NK-92 treated with Interleukin-12 subunit alpha and Interleukin-12 subunit beta, amount 100 ng/mL, for 24 hours (cell line): Measurements from ENCODE around the gene INMT.
"Not testable (repeated sequence)": the region's sequence is repeated elsewhere in the genome, so short reads cannot be mapped to it uniquely, and the experiment has no call there.

Experiments used
- DNase-seq: peaks from one replicate; lab custom pipeline; 2025; lab: John Stamatoyannopoulos, UW

Gene INMT

DNA sequence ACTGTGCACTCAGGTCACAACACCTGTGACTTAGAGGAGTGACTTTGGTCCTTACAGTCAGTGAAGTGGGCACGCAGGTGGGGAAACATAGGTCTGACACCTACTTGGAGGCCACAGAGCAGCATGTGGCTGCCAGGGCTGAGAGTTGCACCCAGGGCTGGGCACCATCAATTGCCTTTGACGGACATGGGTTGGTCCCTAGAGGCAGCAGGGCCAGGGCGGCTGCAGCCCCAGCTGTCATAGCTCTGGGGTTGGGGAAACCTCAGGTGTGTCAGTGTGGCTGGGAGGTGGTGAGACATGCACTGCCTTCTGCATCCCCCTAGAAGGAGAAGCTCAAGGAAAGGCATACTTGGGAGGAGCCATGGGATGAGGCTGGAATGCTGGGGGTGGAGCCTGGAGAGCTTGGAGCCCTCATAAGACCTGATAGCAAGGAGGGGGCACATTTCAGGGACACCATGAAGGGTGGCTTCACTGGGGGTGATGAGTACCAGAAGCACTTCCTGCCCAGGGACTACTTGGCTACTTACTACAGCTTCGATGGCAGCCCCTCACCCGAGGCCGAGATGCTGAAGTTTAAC lies at the start of gene INMT:
Gene INMT, plus strand, starts transcription at position 440 of the 578 bp plus-strand sequence. Its CDS starts 16 bp downstream, at position 456.
- no peak for DNase-seq

DNA sequence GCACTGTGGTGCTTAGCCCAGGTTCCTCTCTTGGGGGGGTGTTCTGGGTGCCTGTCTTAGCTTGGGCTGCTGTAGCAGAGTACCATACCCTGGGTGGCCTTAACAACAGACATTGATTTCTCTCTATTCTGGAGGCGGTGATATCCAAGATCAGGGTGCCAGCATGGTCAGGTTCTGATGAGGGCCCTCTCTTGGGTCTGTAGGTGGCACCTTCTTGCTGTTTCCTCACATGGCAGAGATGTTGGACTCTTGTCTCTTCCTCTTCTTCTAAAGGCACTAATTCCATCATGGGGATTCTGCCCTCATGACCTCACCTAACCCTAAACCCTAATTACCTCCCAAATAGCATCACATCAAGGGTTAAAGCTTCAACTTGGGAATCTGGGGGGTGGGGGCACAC lies 49.7 kb upstream of the INMT start:
- DNase-seq: no peak

DNA sequence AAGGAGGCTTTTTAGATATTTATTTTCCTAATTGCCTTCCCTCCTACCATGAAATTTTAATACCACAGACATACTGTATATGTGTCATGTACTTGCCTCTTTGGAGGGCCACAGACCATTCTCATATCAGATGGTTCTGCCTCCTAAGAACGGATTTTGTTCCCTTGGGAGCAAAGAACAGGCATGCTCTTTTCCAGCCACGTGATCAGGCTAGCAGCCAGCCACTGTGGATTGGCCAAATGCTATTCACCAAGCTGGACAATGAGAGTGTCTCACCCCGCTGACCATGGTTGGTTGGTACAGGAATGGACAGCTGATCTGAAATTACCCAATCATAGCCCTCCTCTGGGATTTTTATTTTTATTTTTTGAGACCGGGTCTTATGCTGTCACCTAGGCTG lies 48.2 kb upstream of the INMT start:
- no peak for DNase-seq

DNA sequence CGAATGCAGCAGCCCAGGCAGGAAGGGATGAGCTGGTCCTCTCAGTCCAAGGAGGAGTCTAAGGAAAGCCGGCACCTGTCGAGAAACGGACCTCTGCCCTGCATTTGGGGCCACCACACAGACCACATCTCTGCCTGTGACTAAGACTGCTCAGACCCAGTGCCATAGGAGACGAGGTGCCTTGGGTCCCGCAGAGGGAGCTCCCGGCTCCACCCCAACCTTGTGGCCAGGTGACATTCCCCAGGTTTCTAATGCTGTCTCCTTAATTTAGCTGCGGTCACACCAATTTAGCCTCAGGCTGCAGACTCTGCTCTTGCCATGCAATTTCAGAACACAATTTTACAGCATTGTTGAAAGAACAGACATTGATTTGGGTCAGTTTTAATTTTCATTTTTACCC lies 46.9 kb upstream of the INMT start:
- DNase-seq: no peak

DNA sequence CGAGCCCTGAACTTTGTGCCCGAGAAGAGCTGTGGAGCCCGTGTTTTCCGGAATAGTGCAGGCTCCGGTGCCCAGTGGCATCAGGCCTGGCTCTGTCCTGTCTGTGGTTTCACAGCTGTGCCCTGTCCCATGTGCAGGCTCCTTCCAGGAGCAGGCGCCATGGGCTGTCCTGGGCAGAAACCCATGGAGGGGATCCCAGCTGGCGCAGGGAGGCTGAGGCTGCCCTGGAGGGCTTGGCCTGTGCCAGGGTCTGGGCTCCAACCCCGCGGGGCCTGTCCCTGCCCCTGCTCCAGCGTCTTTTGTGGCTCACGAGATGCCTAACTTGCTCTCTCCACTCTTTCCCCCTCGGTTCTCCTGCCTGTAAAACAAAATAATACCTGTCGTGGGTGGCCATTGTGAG lies 46.3 kb upstream of the INMT start:
- no peak for DNase-seq

DNA sequence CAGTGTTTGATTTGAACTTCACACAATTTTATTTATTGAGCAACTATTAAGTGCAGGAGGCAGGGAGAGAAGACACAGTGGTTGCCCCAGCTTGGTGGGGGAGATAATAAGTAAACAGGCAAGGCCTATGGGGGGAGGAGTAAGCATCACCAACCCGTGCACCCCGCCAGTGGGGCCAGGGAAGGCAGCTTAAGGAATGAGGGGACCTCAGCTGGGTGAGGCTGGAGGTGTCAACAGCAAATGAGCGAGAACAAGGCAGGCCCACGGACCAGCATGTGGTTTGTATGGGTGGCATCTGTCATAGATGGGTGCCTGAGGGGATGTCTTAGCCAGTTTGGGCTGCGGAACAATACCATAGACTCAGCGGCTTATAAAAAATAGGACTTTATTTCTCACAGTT lies 45.6 kb upstream of the INMT start:
- DNase-seq: no peak

DNA sequence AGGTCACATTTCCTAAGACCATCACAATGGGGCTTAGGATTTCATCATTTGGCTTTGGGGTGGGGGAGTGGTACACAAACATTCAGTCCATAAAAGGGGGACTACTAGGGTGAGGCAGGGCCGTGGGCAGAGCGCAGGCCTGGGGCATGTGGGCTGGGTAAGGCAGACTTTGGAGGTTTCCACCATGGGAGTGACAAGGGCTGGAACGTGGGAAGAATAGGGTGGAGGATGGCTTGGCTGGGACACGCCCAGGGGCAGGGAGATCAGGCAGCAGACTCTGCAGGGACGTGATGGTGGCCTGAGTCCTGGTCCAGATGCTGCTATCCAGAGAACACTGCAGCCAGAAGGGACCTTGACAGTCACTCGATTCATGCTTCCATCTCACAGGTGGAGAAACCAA lies 45.0 kb upstream of the INMT start:
- no peak for DNase-seq

DNA sequence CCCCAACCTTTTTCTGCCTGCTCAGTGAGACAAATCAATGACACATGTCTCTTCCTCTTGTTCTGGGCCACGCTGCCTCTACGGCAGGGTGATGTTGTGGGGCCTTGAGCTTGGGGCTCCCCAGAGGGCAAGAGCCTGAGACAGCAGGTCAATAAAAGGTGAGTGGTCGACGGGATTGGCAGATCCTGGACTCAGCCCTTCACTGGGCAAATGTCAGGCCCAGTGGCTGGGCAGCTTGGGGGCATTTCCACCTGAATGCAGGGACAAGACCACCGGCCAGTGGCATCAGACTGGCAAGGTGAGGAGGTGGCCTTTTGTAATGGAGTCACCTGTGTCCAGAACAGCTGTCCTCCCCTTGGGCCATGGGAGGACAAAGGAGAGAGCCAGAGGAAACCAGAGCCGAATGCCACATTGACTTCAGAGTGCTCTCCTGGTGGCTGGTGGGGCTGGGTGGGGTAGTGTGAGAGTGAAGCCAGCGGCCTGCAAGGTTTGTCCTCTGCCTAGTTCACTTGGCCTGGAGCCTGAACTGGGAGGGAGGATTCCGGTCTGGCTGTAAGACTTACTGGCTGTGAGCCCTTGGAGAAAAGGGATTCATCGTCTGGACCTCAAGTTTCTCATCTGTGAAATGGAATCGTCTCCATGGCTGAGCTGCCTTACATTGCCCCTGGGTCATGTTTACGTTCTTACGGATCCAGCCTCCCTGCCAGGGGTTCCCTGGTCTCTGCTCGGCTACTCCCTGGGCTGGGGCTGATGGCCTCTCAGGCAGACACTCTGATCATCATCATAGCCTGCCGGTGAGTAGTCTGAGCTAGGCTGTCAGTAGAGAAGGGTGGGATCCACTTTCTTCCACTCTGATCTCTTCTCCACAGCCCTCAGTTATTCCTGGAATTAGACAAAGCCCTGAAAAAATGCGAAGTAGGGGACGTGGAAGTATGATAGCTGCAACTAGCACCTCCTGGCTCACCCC lies 44.3 kb upstream of the INMT start:
- no peak for DNase-seq

DNA sequence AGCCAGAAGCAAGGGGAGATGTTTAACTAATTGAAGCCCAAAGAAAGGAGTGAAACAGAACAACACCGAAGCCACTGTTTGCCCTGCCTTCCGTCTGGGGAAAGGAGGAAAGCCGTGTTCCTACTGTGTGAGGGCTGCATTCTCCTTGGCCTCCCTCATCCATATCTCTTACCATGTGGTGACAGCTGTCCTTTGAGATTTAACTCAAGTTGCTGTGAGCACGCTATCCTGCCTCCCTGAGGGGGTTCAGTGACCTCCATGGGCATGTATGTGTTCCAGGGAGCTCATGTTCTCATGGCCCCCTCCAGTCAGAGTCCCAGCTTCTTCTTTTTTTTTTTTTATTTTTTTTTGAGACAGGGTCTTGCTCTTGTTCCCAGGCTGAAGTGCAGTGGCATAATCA lies 43.5 kb upstream of the INMT start:
- DNase-seq: no peak

DNA sequence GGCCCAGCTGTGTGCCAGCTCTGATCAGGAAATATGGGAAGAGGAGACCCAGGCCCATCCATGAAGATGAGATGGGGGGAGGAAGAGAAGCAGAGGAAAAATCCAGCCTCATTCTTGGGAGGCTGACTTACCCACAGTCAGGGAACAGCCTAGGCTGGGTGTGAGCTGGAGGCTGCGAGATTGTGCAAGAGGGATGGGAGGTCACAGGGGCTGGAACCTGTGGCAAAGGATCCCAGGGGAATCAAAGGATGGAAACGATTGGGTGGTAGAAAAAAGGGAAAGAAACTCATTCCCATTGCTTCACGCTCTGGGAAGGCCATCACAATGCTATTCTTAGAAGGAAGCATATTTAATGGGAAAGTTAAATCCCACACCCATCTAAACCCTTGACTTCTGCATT lies 43.0 kb upstream of the INMT start:
- no peak for DNase-seq

DNA sequence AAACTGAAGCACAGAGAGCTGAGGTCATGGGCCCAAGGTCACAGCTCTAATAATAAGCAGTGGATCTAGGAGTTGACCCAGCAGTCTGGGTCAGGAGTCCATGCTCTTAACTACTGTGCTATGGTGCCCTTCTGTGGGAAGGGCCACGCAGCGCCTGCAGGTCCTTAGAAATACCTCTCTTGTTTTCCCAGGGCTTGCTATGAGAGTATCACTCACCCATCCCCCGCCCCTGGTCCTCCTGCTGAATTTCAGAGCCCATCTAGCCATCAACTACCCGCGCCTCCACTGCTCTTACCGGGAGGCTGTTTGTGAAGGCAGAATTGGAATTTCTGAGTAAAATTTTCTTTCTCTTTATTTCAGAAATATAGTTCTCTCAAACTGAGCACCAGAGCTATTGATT lies 42.4 kb upstream of the INMT start:
- DNase-seq: no peak

DNA sequence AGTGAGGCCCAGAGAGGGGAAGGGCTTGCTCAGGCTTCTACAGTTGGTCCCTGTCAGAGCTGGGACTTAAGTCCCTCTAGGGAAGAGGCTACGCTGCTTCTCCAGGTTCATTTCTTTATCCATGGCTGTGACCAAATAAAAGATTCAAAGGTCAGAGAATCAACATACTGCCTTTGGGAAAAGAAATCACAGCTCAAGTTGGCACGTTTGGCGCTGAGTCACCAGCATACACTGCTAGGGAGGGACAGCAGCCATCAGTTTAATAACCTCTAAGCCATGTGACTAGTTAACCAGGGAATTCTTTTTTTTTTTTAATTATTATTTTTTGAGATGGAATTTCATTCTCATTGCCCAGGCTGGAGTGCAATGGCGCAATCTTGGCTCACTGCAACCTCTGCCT lies 41.3 kb upstream of the INMT start:
- no peak for DNase-seq

DNA sequence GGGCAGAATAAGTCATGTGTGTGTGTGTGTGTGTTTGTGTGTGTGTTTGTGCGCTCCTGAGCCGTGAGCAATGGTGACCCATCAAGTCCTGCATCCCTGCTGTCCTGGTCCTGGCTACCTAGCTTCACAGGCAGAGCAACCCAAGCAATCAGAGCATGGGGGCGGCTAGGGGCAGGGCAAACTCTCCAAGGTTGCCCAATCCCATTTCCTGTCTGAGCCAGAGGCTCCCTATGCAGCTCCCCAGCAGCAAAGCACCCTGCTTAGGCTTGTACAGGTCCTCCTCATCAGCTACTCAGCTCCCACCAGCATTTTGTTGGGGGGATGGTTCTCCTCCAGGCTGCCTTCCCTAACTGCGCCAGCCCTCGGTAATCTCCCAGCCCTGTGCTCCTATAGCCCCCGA lies 38.5 kb upstream of the INMT start:
- DNase-seq: no peak

DNA sequence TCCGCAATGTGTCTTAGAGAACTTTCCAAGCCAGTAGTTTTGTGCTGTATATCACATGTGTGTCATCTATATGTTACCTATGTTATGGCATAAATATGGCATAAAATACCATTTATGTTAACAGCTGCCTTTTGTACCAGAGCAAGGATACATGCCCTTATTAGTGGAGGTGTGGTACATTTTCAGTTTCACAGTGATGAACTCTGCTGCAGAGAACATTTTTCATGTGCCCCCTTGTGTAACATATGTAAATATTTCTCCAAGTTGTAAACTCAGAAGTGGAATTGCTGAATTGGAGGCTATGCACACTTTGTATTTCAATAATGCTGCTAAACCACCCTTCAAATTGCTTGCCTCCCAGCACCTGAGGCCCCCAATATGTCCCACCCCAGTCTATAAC lies 37.8 kb upstream of the INMT start:
- no peak for DNase-seq

DNA sequence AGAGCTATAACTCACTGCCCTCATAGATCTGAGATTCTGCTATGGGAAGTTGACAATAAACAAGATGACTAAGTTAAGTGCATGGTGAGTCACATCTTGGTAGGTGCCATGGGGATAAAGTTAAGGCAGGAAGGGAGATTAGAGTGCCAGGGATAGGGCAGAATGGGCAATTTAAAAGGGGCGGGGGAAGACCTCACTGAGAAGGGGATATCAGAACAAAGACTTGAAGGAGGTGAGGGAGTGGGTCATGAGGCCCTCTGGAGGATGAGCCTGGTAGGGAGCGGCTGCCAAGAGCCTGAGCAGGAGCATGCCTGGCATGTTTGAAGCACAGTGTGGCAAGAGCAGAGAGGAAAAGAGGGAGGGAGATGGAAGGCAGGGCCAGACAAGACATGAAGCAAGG lies 34.8 kb upstream of the INMT start:
- no peak for DNase-seq

DNA sequence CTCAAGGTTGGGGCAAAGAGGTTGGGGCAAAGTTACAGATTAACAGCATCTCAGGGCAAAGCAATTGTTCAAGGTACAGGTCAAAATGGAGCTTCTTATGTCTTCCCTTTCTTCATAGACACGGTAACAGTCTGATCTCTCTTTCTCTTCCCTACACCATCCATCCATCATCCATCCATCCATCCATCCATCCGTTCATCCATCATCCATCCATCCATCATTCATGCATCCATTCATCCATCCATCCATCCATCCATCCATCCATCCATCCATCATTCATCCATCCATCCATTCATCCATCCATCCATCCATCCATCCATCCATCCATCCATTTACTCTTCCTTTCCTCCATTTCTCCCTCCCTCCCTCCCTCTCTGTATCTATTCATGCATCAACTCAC lies 32.5 kb upstream of the INMT start:
- not testable (repeated sequence) for DNase-seq

DNA sequence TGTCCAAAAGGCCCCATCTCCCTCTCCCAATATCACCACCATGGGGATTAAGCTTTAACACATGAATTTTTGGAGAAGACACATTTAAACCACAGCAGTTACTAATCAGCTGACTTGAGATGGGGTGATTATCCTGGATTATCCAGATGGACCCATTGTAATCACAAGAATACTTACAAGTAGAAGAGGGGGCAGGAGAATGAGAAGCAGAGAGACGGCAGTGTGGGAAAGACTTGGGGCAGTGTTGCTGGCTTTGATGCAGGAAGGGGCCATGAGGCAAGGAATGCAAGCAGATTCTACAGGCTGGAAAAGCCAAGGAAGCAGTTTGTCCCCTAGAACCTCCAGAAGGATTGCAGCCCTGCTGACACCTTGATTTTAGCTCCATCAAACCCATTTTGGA lies 30.7 kb upstream of the INMT start:
- DNase-seq: no peak

DNA sequence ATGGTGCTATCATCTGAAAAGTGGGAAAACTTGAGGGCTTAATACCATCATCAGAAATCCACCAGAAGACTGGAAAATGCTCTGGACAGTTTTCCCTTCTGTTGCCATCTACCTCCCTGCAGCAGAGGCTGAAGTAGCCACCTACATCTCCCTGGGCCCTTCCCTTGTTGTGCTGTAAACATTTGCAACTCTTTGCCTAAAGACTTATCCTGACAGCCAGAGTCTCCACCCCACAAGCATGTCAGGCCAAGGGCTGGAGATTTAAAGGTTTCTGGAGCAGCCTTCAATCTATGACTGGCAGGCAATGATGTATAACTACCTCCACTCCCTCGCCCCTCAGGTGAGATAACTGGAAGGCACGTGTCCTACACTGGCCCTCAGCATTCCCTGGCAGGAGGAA lies 29.7 kb upstream of the INMT start:
- DNase-seq: no peak

DNA sequence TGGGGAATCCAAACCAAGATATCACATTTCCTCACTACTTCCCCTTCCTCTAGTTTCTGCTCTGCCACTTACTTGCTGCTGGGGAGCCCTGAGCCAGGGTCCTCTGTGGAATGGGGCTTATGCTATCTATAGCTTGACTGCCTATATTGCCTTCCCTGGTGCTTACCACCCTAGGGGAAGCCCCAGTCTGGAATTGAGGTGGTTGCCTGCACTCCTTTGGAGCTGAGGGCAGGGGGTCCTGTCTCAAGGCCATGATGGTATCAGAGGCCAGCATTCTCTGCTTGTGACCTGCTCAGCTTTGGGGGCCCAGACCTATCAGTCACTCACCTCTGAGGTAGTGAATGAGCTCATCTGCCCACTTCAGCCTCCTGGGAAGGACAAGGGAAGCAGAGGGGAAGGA lies 29.3 kb upstream of the INMT start:
- DNase-seq: no peak

DNA sequence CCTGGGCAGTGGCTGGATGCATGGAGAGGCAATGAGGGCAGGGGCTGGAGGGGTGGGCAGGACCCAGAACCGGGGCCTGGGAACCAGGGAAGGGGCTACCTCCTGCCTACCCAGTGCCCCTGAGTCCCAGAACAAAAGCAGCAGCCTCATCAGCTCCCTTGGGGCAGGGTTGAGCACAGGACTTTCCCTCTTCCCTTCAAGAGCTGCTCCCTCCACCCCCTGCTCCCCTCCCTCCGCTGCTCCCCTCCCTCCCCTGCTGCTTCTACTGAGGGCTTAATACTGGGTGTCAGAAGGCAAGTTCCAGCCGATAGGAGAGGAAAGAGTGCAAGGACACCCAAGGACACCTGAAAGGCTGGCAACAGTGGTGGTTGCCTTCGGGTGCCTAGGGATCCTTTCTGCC lies 28.2 kb upstream of the INMT start:
- no peak for DNase-seq

DNA sequence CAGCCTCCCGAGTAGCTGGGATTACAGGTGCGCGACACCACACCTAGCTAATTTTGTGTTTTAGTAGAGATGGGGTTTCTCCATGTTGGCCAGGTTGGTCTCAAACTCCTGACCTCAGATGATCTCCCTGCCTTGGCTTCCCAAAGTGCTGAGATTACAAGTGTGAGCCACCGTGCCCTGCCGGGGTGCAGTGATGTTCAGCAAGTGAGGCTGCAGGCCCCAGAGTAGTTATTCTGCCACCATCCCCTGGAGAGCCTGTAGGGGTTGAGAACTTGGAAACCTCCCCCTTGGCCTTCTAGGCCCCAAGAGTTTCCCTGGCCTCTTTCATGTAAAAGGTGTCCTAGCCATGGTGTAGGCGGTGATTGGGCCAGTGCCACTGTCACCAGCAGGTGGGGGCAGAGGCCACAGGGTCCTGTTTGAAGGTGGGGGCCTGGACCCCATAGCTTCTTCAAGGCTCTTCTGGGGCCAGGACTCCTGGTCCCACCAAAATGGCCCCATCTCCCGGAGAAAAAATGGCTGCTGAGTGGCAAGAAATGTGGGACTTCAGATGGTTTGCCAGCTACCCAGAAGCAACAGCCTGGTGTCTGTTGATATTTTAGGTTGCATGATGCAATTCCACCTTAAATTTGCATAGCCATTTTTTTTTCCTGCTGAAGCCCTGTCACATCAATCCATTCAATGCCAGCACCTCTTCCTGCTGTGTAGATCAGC lies 25.5 kb upstream of the INMT start:
- DNase-seq: no peak

DNA sequence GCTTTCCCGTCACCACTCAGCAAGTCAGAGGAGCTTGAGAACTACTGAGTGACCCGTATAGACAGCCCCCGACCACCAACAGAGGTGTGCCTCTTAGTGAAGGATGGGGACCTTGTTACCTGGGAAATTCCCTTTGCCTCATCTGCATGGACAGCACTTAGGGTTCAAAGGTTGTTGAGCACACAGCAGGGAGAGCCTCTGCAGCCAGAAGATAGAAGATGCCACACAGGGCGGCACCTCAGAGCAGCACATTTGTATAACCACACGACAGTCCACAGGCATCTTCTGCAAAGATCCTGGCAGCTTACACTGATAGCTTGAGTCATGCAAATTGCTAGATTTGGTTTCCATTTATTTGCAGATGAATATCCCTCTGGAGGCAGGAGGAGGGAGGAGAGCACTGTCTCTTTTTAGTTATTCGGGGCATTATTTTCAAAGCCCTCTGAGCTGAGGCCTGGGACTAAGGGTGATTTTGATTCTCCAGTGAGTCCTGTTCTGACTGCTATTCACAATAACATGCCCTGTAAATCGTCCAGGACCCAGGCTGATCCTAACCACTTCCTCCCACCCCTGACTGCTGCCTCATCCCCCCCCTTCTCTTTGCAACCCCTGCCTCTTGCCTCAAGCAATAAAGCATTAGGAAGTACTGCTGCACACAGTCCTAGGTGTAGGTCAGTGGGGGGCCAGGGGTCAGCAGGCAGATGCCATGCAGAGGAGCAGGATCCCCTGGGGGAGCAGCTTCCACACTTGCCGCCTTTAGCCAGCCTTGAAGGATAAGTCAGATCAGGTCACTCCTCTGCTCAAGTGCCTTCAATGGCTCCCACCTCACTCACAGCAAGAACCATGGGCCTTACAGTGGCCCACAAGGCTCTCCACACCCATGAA lies 24.6 kb upstream of the INMT start:
- DNase-seq: peak; percentile 47
